Sigmoid colon (tissue), 7 donors: ENCODE results near the gene PHF5A. TPM values are rescaled to one million over a fixed set of nuclear protein-coding genes. Genes with fewer than 3 reads are reported as not detected.

Source experiments
- DNase-seq: peaks from one replicate; pipeline ENCODE4 v3.0.0-alpha.2; 2019
- H3K27ac ChIP-seq, 4 donors: fragments of 200-600 bp; sonication (generic); one replicate each; pipeline ENCODE4 v1.5.1; 2016 to 2019; ENCODE audit warnings: mild to moderate bottlenecking in 1 of 4
- H3K27me3 ChIP-seq, 3 donors: fragments of 200-600 bp; sonication (generic); one replicate each; pipeline ENCODE4 v1.5.1; 2019; ENCODE audit warnings: mild to moderate bottlenecking in 1 of 3
- H3K36me3 ChIP-seq, 4 donors: fragments of 200-600 bp; sonication (generic); one replicate each; pipeline ENCODE4 v1.5.1; 2016 to 2019
- H3K4me1 ChIP-seq, 4 donors: fragments of 200-600 bp; sonication (generic); one replicate each; pipeline ENCODE4 v1.5.1; 2017 to 2019
- H3K4me3 ChIP-seq, 4 donors: fragments of 200-600 bp; sonication (generic); one replicate each; pipeline ENCODE4 v1.5.1; 2017 to 2019; ENCODE audit warnings: mild to moderate bottlenecking in 2 of 4, moderate library complexity in 1 of 4
- H3K9me3 ChIP-seq, 4 donors: fragments of 200-600 bp in 3 of 4; sonication (generic) in 3 of 4; one replicate each; pipeline versions ENCODE4 v1.5.1 to v1.6.1; 2013 to 2019
- EP300 ChIP-seq, 4 donors: sonication (generic); formaldehyde crosslinking; IDR thresholded peaks; one replicate each; pipeline ENCODE4 v1.6.1; 2017; ENCODE audit warnings: antibody characterized with exemption in 4 of 4
- POLR2A ChIP-seq, 2 donors: fragments of 450-650 bp; IDR thresholded peaks; one replicate each; pipeline ENCODE4 v1.6.1; 2016; ENCODE audit warnings: antibody characterized with exemption in 2 of 2, mild to moderate bottlenecking in 2 of 2, moderate library complexity in 2 of 2
- POLR2AphosphoS5 ChIP-seq, 4 donors: sonication (generic); formaldehyde crosslinking; IDR thresholded peaks; one replicate each; pipeline ENCODE4 v1.6.1; 2017; ENCODE audit warnings: antibody characterized with exemption in 4 of 4
- WGBS, 2 donors: extraction: QIAGEN DNeasy Blood & Tissue Kit; methylation state at CpG; one replicate each; pipeline ENCODE4 v1.1.7; 2013; 5-methylcytosine and 5-hydroxymethylcytosine counted together
- intact Hi-C: fragments of 100-400 bp; cut with DNase I; formaldehyde crosslinking; loops from one replicate; pipeline ENCODE4 v1.15.1; 2023
- polyA plus RNA-seq, 3 donors: library from polyadenylated mRNA; stranded (reverse); fragments of 200-250 nt; gene quantifications; one replicate each; pipeline ENCODE4 v1.2.3, GENCODE V29; 2013
- total RNA-seq, 4 donors: library from RNA; depleted of rRNA; stranded (reverse); fragments of >200 nt; gene quantifications; one replicate each; pipeline ENCODE4 v1.1.0, GENCODE V29; 2016
- TF ChIP-seq, protein P1 (sequence below), 4 experiments: fragments of 450-650 bp in 3 of 4; fragments of 200-600 bp in 1 of 4; IDR thresholded peaks; one replicate each; pipeline ENCODE4 v1.5.1; 2016 to 2019; ENCODE audit warnings: antibody characterized with exemption in 4 of 4, mild to moderate bottlenecking in 3 of 4, moderate library complexity in 2 of 4
- donor health status: healthy with polysubstance abuse.
- donor health status: Bipolar disorder and iron deficiency.
- donor health status: healthy.

Gene PHF5A
- total and polyA plus RNA-seq, 7 donors, result 31.9 to 59.6 (median 53.3) TPM

DNA sequence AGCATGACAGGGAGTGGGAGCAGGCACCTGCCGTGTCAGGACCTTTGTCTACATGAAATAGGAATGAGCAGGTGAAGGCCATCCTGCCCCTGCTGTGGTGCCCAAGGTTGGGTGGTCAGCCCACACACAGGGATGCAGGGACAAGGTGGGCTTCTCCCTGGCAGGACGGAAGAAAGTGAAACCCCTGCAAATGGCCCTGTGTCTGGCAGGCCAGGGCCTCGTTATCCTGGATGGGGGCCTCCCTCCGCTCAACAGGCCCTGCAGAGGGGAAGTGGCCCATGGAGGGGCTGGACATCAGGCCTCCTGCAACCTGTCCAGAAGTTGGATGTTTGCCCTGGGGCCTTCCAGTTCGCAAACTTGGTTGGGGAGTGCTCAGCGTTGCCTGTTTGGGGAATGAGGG is 36.8 kb downstream of the PHF5A start:
- WGBS, 2 donors, result 84 to 87% methylated on average over 6 of the region's 6 CpGs
- H3K4me3 ChIP-seq, result no peak overlapping the region
- H3K27ac ChIP-seq, result peak overlapping the region in 3 of 4 donors; percentile 17 to 36 (median 22)
- no peaks in the 10 kb centered on the region for H3K9me3 ChIP-seq
- TF ChIP-seq, protein P1, sequence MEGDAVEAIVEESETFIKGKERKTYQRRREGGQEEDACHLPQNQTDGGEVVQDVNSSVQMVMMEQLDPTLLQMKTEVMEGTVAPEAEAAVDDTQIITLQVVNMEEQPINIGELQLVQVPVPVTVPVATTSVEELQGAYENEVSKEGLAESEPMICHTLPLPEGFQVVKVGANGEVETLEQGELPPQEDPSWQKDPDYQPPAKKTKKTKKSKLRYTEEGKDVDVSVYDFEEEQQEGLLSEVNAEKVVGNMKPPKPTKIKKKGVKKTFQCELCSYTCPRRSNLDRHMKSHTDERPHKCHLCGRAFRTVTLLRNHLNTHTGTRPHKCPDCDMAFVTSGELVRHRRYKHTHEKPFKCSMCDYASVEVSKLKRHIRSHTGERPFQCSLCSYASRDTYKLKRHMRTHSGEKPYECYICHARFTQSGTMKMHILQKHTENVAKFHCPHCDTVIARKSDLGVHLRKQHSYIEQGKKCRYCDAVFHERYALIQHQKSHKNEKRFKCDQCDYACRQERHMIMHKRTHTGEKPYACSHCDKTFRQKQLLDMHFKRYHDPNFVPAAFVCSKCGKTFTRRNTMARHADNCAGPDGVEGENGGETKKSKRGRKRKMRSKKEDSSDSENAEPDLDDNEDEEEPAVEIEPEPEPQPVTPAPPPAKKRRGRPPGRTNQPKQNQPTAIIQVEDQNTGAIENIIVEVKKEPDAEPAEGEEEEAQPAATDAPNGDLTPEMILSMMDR (IDR thresholded peaks at IDR 0.05), result no peak
- no peak for TF ChIP-seq POLR2A (IDR thresholded peaks at IDR 0.05)
- TF ChIP-seq POLR2AphosphoS5 (IDR thresholded peaks at IDR 0.05), result peak in 1 of 4 donors; percentile 45
- intact Hi-C loops, result no loop called here
- H3K36me3 ChIP-seq, result peaks cover 17 to 56% (median 25%) of the 10 kb centered on the region in 4 donors
- H3K27me3 ChIP-seq, result no peaks in the 10 kb centered on the region
- no peak for DNase-seq
- H3K4me1 ChIP-seq, result peaks cover 0 to 39% (median 18%) of the 10 kb centered on the region in 4 donors

DNA sequence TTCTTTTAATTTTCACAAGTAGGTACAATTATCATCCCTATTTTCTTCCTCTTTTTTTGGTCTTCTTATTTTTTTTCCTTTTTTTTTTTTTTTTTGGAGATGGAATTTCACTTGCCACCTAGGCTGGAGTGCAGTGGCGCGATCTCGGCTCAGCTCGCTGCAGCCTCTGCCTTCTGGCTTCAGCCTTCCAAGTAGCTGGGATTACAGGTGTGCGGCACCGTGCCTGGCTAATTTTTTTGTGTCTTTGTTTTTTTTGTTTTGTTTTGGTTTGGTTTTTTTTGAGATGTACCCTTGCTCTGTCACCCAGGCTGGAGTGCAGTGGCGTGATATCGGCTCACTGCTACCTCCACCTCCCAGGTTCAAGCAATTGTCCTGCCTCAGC is 38.5 kb downstream of the PHF5A start:
- H3K27ac ChIP-seq, result no peak overlapping the region
- DNase-seq, result no peak
- no peak overlapping the region for H3K4me3 ChIP-seq
- no peaks in the 10 kb centered on the region for H3K27me3 ChIP-seq
- no peak for TF ChIP-seq POLR2A (IDR thresholded peaks at IDR 0.05)
- TF ChIP-seq, protein P1 (IDR thresholded peaks at IDR 0.05), result no peak
- no peak for TF ChIP-seq POLR2AphosphoS5 (IDR thresholded peaks at IDR 0.05)
- TF ChIP-seq EP300 (IDR thresholded peaks at IDR 0.05), result no peak
- peaks cover 0 to 51% (median 11%) of the 10 kb centered on the region in 4 donors for H3K36me3 ChIP-seq
- peaks cover 0 to 22% (median 6%) of the 10 kb centered on the region in 4 donors for H3K4me1 ChIP-seq
- intact Hi-C loops, result no loop called here
- WGBS, 2 donors, result 98 to 99% methylated on average over 8 of the region's 8 CpGs
- H3K9me3 ChIP-seq, result no peaks in the 10 kb centered on the region

DNA sequence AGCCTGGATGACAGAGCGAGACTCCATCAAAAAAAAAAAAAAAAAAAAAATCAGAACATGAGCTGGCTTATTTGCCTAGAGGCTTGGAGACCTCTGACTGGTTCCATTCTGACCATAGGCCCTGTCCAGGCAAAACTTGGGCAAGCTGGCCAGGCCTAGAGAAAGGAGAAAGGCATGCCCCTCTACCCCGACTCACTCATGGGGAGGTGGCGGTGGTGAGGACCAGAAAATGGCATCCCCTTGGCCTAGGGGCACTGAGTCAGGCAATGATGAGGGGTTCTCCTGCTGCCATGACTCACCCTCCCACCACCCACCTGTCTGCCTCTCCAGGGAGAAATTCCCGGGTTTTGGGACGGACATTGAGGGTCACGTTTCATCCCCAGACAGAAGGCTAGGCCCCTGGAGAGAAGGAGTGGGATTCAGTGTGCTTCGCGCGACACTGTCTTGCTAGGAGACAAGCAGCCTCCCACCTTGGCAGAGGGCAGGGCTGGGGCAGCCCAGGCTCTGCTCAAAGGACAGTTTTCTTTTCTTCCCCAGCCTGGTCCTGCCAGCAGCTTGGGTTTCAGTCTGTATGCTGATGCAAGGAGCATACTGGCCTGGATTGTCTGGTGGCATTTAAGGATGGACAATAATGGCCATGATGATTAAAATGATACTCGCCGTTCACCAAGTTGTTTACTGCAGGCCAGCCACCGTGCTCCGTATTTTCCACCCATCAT is 39.1 kb downstream of the PHF5A start:
- no peaks in the 10 kb centered on the region for H3K27me3 ChIP-seq
- 94 to 95% methylated on average over 13 of the region's 13 CpGs for WGBS, 2 donors
- H3K27ac ChIP-seq, result no peak overlapping the region
- no peak overlapping the region for H3K4me3 ChIP-seq
- H3K36me3 ChIP-seq, result peaks cover 0 to 50% (median 12%) of the 10 kb centered on the region in 4 donors
- H3K4me1 ChIP-seq, result peaks cover 0 to 16% (median 2%) of the 10 kb centered on the region in 4 donors
- DNase-seq, result no peak
- intact Hi-C loops, result no loop called here
- no peak for TF ChIP-seq POLR2A (IDR thresholded peaks at IDR 0.05)
- peak in 2 of 4 donors; percentile 11 to 33 for TF ChIP-seq POLR2AphosphoS5 (IDR thresholded peaks at IDR 0.05)
- TF ChIP-seq EP300 (IDR thresholded peaks at IDR 0.05), result no peak
- TF ChIP-seq, protein P1 (IDR thresholded peaks at IDR 0.05), result no peak
- H3K9me3 ChIP-seq, result no peaks in the 10 kb centered on the region

DNA sequence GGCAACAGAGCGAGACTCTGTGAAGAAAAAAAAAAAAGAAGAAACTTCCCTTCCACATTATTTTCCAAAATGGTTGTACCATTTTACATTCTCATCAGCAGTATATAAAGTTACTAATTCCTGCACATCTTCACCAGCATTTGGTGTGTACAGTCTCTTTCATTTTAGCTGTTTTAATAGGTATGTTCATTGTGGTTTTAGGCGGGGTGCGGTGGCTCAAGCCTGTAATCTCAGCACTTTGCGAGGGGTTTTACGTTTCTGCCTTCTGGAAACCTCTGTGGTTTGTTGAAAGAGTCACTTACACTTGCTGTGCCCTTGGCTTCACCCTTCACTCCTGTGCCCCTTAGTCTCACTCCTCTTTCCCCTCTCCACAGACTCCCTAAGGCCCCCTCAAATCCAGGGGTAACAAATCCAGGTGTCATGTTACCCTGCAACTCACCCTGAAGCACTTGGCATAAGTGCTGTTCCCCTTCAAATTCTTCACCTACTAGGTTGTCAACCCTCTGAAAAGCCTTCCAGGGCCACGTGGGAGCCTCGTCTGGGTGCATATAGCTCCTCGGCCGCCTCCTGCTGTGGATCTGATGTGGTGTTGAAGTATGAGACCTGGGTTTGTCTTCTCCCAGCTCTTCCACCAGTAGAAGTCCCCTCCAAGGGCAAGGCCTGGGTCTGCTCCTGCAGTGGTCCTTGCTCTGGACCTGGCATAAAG is 42.7 kb downstream of the PHF5A start:
- no peak overlapping the region for H3K27ac ChIP-seq
- peaks cover 0 to 34% (median 7%) of the 10 kb centered on the region in 4 donors for H3K36me3 ChIP-seq
- TF ChIP-seq POLR2A (IDR thresholded peaks at IDR 0.05), result no peak
- no peak for TF ChIP-seq EP300 (IDR thresholded peaks at IDR 0.05)
- TF ChIP-seq POLR2AphosphoS5 (IDR thresholded peaks at IDR 0.05), result no peak
- TF ChIP-seq, protein P1 (IDR thresholded peaks at IDR 0.05), result no peak
- intact Hi-C loops, result no loop called here
- H3K4me3 ChIP-seq, result no peak overlapping the region
- H3K9me3 ChIP-seq, result no peaks in the 10 kb centered on the region
- H3K4me1 ChIP-seq, result no peaks in the 10 kb centered on the region
- no peaks in the 10 kb centered on the region for H3K27me3 ChIP-seq
- WGBS, 2 donors, result 57 to 69% methylated on average over 9 of the region's 9 CpGs
- no peak for DNase-seq
